GM18517 (cell line): ENCODE data around the gene TRMT112.

ENCODE experiments used
- ATAC-seq: cut with Tn5 transposase; IDR thresholded peaks from one replicate; pipeline ENCODE4 v1.9.1; 2021; ENCODE audit warnings: mild to moderate bottlenecking, moderate library complexity; ENCODE audit not compliant: unreplicated experiment

Gene TRMT112

DNA sequence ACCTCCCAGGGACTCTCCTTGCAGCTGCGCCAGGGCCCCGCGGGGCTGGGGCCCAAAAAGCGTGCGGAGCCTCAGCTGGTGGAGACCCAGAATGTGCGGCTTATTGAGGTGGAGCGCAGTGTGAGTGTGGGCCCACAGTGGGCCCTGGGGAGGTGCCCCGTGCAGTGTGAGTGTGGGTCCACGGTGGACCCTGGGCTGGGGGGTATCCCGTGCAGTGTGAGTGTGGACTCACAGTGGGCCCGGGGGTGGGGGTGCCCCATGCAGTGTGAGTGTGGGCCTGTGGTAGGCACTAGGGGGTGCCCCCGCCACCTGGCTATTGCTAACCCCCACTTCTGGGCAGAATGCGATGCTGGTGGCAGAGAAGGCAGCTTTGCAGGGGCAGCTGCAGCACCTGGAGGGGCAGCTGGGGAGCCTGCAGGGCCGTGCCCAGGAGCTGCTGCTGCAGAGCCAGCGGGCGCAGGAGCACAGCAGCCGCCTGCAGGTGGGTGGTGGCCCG is 33.8 kb upstream of the TRMT112 start:
- ATAC-seq: no peak

DNA sequence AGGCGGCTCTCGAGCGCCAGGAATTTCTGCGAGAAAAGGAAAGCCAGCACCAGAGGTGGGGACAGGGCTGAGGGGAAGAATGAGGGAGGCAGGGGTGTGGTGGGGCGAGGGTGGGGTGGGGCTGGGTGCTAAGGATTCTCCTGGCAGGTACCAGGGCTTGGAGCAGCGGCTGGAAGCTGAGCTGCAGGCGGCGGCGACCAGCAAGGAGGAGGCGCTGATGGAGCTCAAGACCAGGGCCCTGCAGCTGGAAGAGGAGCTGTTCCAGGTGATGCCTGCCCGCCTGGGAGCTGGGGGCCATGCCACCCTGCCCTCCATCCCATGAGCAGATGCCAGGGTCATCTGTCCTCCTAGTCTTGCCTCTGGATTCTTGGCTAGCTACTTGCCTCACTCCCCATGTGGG is 32.0 kb upstream of the TRMT112 start:
- ATAC-seq: no peak

DNA sequence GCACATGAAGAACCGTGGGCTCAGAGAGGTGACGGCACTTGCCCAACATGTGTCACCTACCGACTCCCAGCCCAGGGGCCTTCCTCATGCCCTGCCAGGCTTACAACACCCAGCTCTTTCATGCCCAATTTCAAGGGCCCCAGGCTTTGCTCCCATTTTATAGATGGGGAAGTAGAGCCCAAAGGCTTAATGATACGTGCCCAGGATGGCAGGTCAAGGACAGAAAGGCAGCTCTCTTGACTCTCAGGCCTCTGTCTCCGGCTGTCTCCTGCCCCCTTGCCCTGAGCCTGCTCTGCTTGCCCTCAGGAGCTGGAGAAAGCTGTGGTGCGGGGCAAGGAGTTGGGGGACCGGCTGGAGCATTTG is 31.6 kb upstream of the TRMT112 start:
- no peak for ATAC-seq

DNA sequence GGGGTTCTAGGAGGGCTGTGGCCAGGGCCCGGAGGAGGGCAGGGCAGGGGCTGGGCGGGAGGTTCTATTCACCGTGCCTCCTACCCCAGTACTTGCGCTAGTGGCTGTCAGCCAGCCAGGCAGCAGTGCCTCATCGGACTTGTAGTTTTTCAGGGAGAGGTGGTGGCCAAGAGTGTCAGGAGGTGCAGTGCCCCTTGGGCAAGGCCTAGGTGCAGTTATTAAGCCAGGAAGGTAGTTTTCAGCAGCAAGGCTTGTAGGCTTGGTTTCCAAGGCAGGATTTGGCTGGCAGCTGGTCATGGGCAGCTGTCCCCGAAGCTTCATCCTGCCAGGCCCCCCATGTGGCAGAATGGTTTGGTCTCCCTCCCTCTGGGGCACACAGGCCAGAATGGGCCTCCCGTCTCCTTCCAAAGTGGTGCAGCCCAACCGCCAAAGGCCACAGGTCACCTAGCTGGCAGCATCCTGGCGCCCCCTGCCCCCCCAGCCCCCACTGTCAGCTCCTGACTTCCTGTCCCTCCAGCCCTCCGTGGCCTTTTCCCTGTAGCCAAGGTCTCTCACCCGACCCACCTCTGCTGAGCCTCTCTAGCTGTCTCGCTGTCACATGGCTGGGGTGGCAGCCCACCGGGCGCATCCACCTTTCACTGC is 31.1 kb upstream of the TRMT112 start:
- ATAC-seq: no peak

DNA sequence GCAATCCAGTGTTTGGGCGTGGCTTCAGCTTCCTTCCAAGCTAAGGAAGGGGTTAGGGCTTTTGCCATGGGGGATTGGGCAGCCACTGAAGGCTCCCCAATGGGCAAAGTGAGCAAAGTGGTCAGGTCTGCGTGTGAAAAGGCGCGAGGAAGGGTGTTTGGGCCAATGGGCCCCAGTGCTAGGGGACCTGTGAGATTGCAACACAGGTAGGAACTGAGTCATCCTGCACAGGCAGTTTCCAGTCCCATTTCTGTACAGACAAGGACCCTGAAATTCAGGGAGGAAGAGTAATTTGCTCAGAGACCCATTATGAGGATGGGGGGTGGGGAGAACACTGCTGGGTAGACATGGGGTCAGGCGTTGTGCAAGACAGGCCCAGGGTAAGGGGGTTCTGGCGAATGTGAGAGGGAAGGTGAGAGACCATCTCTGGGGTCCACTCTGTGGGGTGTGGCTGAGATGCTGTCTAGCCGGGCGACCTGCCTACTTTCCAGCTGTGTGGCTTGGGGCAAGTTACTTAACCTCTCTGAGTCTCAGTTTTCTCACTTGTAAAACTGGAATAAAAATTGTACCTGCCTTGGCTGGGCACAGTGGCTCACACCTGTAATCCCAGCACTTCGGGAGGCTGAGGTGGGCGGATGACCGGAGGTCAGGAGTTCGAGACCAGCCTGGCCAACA is 30.0 kb upstream of the TRMT112 start:
- ATAC-seq: no peak

DNA sequence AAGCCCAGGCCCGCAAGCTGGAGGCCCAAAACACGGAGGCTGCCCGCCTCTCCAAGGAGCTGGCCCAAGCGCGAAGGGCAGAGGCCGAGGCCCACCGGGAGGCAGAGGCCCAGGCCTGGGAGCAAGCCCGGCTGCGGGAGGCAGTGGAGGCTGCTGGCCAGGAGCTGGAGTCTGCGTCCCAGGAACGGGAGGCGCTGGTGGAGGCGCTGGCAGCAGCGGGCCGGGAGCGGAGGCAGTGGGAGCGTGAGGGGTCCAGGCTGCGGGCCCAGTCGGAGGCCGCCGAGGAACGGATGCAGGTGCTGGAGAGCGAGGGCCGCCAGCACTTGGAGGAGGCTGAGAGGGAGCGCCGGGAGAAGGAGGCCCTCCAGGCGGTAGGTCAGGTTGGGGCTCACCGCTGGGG is 27.4 kb upstream of the TRMT112 start:
- no peak for ATAC-seq

DNA sequence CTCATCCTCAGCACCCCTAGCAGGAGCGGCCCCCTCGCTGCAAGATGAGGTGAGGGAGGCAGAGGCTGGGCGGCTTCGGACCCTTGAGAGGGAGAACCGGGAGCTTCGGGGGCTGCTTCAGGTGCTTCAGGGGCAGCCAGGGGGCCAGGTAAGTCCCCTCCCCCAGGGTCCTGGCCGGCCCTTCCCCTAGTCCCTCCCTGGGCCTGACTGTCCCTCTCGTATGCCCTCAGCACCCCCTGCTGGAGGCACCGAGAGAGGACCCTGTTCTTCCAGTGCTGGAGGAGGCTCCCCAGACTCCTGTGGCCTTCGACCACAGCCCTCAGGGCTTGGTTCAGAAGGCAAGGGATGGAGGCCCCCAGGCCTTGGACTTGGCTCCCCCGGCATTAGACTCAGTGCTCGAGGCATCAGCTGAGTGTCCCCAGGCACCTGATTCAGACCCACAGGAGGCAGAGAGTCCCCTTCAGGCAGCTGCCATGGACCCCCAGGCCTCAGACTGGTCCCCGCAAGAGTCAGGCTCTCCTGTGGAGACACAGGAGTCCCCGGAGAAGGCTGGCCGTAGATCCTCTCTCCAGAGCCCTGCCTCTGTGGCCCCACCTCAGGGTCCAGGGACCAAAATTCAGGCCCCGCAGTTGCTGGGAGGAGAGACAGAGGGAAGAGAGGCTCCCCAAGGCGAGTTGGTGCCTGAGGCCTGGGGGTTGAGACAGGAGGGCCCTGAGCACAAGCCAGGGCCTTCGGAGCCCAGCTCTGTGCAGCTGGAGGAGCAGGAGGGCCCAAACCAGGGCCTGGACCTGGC is 26.6 kb upstream of the TRMT112 start:
- ATAC-seq: no peak

DNA sequence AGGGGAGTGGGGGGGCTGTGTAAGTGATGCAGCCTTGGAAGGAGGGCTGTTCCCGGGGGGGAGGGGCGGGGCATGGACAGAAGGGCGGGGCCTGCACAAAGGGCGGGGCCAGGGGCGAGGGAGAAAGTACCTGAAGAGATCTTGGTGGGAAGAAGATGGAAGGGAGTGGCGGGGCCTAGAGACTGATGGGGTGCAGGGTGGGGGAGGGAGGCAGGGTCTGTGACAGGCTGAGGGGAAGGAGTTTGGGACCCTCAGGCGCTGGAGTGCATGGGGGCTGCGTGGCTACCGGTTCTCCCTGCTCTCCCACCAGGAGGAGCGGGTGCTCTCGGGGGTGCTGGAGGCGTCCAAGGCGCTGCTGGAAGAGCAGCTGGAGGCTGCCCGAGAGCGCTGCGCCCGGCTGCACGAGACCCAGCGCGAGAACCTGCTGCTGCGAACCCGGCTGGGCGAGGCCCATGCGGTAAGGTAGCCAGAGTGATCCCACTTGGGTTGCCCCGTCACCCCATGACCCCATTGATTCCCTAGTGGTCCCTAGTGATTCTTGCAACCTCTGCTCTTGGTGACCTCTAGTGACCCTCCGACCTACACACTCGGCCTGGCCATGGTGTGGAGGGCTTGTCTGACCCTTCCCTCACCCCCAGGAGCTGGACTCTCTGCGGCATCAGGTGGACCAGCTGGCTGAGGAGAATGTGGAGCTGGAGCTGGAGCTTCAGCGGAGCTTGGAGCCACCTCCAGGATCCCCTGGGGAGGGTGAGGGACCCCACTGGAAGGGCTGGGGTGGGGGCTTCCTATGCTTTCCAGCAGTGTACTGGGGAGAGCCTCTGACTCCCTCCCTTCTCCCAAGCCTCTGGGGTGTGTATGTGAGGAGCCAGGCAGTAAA is 25.7 kb upstream of the TRMT112 start:
- ATAC-seq: no peak

DNA sequence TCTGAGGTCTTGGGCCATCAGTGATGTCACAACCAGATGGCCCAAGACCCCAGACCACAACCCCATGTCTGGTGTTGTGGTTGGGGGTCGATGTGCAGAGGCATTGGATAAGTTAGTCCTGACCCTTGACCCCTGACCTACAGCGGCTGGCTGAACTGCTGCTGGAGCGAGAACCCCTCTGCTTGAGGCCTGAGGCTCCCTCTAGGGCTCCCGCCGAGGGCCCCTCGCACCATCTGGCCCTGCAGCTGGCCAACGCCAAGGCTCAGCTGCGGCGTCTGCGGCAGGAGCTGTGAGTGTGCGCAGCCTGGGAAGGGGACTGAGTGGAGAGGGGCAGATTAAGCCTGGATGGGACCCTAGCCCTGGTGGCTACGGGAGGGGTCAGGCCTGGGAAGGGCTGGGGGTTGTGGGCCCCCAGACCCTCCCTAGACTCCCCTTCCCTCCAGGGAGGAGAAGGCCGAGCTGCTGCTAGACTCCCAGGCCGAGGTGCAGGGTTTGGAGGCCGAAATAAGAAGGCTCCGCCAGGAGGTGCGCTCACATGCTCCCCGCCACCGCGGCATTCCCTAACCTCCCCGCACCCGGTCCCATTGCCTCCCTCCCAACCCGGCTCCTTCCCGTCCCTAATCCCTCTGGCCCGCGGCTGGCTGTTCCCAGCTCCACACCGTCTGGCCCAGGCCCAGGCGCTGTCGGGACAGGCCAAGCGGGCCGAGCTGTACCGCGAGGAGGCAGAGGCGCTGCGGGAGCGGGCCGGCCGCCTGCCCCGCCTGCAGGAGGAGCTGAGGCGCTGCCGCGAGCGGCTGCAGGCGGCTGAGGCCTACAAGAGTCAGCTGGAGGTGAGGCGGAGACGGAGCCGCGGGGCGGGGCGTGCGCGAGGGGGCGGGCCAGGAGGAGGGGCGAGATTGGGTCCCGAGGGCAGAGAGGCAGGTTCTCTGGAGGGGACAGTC is 24.8 kb upstream of the TRMT112 start:
- ATAC-seq: no peak

DNA sequence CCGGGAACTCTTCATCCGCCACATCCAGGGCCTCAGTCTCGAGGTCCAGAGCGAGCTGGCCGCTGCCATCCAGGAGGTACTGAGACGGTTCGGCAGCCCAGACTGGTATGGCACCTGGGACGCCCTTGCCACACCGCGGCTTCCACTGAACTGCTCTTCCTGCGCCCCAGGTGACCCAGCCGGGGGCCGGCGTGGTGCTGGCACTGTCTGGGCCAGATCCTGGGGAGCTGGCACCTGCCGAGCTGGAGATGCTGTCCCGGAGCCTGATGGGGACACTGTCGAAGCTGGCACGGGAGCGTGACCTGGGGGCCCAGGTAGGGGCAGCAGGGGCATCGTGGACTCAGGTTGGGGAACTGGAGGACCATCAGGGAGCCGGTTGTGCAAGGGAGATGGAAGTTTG is 24.1 kb upstream of the TRMT112 start:
- no peak for ATAC-seq

DNA sequence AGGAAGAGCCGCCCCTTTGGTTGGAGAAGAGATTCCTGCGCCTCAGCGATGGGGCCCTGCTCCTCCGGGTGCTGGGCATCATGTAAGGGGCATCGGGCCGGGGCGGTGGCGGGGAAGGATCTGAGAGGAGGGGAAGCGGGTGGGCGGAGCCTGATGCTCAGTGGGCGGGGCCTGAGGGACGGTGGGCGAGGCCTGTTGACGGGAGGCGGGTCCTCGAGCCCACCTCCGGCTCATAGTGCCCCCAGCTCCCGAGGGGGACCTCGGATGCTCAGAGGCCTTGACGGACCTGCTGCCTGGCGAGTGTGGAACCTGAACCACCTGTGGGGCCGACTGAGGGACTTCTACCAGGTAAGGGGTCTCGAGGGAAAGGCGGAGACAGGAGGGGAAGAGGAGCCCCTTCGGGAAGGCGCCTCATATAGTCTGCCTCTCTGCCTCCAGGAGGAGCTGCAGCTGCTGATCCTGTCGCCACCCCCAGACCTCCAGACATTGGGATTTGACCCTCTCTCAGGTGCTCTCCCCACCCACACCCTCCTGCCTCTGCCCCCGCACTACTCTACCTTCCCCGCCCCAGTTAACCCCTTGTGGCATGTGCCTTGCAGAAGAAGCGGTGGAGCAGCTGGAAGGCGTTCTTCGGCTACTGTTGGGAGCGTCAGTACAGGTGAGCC is 23.4 kb upstream of the TRMT112 start:
- ATAC-seq: no peak

DNA sequence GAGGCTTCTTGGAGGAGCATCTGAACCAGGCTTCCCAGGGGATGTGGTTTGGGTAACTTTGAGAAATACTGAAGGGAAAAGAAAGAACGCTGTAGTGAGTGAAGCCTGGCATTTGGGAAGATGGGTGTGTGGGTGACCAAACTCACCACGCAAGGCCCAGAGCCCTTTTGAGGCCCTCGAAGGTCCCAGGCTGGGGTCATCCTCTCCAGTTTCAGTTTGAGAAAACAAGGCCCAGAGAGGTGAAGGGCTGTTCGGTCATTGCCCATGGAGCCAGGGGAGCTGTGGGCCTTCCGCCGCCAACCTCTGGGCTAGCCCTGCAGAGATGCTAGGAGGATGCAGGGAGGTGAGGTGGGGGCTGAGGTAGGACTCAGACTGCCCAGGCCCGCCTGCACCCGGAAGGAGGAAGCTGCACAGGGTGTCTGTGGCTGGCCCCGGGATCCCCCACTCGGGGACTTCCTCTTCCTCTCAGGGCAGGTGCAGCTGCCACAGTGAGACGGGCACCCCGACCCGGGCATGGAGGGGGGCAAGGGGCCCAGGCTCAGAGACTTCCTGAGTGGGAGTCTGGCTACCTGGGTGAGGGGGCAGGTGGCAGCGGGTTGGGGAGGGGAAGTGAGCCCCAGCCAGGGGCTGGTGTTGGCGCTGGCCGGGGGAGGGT is 22.5 kb upstream of the TRMT112 start, which contains the start of gene CCDC88B:
Gene CCDC88B, plus strand, starts transcription at position 451 of the 655 bp plus-strand sequence. Its CDS starts 63 bp downstream, at position 514.
- ATAC-seq: peak; percentile 36

DNA sequence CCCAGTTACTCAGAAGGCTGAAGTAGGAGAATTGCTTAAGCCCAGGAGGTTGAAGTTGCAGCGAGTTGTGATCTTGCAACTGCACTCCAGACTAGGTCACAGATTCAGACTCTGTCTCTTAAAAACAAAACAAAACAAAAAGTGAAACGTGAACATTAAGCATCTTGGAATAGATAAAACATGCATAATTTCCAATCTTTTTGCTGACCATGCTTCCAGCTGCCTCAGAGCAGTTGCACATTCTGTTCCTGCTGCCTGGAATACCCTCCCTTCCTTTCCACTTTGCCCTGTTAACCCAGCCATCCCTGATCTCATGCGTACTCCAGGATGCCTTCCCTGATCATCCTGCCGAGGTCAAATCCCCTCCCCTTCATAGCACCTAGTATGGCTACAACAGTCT is 21.9 kb upstream of the TRMT112 start:
- ATAC-seq: no peak

DNA sequence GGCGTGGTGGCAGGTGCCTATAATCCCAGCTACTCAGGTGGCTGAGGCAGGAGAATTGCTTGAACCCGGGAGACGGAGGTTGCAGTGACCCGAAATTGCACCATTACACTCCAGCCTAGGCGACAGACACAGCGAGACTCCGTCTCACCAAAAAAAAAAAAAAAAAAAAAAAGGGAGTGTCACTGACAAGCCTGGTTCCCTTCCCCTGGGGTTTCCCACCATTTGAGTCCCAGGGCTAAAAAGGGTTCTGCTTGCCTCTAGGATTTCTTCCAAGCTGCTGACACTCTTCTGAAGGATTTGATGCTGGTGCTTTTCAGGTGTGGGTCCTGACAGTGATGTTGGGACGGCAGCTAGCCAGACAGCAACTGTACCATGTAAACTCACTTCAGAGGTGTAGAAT is 21.4 kb upstream of the TRMT112 start:
- no peak for ATAC-seq

DNA sequence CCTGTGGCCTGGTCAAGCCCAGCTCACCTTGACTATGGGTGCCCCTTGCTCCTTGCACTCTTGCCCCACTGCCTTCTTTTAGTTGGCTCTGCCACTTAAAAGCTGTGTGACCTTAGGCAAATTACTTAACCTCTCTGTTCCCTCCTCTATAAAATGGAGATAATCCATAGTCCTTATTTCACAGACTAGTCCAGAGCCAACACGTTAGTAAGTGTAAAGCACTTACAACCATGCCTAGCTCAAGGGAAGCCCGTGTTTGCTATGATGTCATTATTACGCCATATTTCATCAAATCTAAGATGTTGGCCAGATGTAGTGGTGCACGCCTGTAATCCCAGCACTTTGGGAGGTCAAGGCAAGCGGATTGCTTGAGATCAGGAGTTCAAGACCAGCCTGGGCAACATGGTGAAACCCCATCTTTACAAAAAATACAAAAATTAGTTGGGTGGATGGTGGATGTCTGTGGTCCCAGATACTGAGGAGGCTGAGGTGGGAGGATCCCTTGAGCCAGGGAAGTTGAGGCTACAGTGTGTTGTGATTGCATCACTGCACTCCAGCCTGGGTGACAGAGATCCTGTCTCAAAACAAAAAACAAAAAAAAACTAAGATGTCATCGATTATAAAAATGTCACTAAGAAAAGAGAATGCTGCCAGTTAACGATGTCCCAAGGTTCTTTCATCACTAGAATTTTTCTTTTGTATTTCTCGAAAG is 20.3 kb upstream of the TRMT112 start:
- ATAC-seq: no peak

DNA sequence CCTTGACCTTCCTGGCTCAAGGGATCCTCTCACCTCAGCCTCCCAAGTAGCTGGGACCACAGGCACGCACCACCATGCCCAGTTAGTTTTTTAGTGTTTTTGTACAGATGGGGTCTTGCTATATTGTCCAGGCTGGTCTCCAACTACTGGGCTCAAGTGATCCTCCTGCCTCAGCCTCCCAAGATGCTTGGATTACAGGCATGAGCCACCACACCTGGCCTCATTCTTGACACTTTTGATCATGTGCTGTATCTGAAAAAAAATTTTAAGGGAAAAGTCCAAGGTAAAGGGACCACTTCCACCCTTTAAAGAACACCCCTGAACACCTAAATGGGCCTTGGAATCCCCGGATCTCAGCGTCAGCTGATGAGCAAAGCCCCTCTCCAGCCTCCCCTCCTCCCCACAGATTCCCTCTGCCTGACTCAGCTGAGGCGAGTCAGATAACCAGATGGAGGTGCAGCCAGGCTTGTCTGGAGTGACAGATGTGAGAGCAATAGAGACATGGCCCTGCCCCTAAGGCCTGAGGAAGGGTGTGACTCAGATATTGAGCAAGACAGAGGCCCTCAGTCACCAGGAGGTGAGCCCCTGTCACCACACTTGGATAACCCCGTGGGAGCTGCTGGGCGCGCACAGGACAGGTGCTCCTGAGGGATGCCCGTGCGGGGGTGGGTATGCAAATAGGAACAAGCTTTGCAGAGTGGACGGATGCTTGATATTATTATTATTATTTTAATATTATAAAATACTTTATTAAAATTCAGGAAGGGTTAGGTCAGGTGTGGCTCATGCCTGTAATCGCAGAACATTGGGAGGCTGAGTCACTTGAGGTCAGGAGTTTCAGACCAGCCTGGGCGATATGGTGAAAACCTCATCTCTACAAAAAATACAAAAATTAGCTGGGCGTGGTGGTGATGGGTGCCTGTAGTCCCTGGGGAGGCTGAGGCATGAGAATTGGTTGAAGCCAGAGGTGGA is 17.7 kb upstream of the TRMT112 start:
- peak; percentile 78 for ATAC-seq

DNA sequence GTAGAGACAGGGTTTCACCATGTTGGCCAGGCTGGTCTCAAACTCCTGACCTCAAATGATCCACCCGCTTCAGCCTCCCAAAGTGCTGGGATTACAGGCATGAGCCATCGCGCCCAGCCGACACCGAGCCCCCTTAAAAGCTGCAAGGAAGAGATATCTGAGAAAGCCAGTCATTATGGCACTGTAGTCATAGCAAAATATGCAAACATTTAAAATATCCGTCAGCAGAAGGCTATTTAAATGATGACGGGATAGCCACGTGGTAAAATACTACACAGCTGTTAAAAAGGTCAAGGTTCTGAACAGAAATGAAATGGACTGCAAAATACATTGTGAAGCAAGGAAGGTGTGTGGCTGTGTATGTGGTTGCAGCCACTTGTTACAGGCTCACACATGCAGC is 16.2 kb upstream of the TRMT112 start:
- ATAC-seq: no peak
